ENCODE measurements around the gene DYTN.

DYTN gene

DNA sequence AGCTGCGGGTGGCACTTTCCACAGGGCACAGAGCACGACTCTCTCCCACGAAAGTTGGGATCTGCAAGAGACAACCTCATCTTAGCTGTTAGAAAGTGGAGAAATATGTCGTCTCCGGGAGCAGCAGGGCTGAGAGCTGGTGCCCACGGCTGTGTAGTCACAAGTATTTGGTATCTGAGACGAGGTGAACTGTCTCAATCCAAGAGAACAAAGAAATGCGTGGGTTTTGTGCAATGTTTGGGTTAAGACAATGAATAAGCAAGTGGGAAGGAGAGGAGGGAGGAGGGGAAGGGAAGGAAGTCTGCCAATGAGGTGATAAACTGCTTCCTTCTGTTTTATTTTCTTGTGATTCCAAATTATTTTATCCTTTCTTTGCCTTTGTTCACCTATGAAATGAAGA, 18.0 kb downstream of the DYTN start:
- DNase-seq (ENCODE audit: low read depth): peak; percentile 10

DNA sequence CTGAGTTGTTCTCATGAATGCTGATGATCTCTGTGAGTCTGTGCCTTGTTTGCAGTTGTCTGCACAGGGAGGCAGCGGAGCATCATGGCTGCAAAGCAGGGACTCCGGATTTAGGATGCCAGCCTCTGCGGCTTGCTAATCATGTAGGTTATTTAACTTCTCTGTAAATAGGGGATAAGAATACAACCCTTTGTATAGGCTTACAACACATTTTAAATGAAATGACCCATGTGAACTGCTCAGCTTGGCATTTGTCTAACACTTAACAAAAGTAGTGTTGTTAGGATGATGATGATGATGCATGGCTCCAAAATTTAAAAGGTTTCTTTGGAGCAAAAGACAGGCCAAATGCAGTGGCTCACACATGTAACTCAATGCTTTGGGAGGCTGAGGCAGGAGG, 19.4 kb downstream of the DYTN start:
- no peak for DNase-seq (ENCODE audit: low read depth)

DNA sequence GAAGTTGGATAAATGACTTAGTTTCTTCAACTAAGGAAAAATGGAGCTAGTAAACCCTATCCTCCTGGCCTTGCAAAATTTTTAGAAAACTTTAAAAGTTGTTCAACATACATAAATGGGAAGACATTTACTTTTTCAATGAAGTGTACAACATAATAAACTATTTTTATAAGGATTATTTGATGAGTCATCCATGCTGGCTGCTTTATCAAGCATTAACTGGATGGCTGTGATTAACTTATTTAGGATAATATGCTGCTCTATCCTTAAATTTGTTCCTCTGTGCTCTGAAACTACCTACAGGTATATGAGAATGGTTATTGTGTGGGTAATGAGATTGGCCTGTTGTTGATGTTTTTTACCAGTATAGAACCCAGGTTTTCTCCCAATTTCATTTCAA, 21.3 kb downstream of the DYTN start:
- no peak for DNase-seq (ENCODE audit: low read depth)

DNA sequence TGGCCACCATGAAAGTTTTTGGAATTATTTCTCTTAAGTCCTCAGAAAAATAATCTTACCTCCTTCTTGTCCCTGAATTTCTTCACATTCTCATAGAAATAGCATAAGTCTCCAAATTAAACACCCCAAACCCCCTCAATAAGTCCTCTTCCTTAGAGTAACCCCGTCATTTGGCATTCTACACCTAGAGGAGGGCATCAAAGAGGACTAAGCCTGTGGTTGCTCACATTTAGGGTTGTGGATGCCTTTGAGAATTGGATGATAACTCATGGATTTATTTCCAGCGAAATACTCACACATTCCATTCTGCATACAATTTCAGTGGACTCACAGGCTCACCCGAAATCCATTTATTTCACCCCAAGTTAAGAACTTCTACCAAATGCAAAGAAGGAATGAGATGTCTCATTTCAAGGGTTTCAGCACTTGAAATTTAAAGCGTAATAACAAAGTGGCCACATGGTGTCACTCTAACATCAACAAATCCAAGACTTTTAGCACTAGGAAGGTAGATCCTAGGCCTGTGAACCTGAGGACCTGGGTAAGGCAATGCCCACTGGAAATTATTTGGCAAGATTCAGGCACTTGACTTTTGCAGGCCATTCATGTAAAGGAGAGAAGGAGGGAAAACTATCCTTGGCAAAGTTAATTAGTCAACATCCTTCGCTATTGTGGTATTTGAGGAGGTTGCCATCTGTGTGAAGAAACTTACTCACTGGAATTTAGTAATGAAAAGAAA, 24.6 kb downstream of the DYTN start:
- peak; percentile 64 for DNase-seq (ENCODE audit: low read depth)

DNA sequence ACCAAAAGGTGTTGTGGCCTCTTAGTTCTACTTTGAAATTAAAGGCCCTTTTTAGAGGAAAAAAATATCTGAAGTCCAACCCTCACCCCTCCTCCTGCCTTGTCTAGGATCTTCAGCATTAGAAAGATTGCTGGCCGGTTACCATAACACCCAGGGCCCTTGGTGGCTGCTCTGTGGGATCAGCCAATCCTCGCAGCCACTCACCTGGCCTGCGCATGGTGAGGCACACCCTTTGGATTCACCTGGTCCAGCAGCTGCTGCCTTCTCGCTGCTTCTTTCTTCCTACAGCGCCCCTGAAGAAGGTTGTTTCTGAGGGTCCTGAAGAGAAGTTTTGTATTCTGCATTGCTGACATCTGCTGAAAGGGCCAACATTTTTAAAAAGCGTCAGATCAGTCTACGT, 25.2 kb downstream of the DYTN start:
- no peak for DNase-seq (ENCODE audit: low read depth)

DNA sequence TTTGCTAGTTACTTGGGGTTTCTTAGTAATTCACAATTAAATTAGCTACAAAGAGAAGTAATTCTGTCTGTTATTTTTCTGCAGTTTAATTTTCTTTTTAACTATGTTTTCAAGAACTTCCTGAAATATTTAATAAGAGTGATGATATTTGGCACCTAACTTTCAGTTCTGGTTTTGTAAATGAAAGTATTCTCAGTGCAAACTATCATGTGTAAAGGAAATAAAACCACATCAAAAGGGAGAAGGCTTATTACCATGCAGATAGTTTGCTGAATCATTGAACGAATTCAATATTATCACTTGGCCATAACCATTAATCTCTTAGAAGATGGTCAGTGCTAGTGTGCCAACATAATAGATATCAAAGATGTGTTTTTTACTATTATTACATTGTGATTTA, 29.2 kb downstream of the DYTN start:
- no peak for DNase-seq (ENCODE audit: low read depth)

DNA sequence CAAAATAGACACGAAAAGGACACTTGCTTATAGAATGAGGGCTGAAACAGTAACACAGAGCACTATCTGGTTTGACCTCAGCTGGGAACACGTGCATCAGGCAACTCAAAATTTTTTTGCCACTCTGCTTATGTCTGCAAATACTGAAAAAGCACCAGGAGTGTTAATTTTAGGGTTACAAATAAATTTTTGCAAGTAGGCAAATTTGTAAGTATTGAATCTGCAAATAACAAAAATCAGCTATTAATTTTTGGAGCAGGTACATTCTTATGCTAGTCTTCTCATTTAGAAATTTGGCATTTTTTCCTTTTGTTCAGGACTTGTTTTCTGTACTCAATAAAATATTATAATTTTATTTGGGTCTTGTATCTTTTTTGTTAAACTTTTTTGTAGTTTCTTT, 29.7 kb downstream of the DYTN start:
- no peak for DNase-seq (ENCODE audit: low read depth)

DNA sequence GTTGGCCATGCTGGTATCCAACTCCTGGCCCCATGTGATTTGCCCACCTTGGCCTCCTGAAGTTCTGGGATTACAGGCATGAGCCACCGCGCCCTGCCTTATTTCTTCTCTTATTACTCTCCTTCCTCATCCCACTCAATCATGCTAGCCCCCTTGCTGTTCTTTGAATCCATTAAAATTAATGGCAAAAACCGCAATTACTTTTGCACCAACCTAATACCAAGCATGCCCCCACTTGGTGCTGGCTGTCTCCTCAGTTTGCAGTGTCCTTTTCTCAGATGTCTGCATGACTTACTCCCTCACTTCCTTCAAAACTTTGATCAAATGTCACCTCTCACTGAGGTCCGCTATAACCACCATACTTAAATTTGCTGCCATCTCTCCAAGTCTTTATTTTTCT, 34.6 kb downstream of the DYTN start:
- no peak for DNase-seq (ENCODE audit: low read depth)

DNA sequence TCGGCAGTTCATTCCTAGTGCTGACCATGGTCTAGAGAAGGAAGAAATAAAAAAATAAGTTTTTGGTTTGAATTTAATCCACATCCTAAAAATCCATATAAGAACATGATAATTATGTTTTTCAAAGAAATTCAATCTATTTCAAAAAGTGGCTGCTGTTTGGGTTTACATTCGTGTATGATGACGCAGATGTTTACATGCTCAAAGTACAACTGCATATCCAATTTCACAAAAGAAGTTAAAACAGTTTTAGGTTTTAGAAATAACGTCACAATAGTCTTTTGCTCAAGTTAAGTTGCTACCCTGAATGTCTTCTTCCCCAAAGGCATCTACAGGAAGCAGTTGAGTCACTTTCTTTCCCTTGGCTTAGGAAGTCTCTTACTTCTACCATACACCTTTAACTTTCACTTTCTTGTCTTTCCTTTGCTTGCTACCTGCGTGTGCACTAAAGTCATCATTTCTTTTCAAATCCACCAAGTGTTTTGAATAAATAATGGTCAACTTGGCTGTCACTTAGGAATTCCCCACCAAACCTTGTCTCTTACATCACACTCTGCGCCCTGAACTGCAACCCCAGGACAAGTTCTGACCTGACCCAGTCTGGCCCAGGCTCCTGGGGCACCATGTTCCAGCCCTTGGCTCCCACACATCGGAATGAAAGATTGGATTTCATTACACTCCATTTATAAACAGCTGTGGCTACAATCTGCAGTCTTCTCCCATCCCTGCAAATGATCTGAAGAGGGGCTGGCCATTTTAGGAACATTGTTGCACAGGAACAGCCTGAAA, 47.5 kb downstream of the DYTN start:
- DNase-seq (ENCODE audit: low read depth): no peak

DNA sequence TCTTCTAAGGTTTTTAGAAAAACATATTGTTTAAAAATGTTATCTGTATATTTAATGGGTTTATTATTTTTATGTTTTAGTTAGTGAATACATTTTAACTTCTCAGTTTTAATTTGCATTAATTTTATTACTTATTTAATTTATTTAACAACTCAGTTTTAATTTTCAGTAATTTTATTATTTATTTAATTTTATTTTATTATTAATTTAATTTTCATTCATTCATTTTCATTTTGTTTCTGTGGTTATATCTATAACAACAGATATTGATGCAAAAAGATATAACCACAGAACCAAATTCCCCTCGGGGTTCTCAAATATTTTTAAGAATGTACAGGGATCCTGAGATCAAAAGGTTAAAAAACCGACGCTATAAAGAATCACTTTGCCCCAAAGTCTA, 52.9 kb downstream of the DYTN start:
- DNase-seq (ENCODE audit: low read depth): no peak

DNA sequence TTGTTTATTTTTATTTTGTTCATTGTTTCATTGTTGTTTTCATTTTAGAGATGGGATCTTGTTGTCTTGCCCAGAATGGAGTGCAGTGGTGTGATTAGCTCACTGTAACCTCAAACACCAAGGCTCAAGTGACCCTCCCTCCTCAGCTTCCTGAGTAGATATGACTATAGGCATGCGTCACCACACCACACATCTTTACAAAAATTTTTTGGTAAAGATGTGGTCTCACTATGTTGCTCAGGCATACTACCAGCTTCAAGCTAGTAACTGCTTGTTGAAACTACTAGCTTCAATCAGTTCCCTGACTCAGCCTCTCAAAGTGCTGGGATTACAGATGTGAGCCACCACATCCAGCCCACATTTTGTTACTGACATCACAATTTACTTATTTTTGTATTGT, 61.1 kb downstream of the DYTN start:
- no peak for DNase-seq (ENCODE audit: low read depth)

DNA sequence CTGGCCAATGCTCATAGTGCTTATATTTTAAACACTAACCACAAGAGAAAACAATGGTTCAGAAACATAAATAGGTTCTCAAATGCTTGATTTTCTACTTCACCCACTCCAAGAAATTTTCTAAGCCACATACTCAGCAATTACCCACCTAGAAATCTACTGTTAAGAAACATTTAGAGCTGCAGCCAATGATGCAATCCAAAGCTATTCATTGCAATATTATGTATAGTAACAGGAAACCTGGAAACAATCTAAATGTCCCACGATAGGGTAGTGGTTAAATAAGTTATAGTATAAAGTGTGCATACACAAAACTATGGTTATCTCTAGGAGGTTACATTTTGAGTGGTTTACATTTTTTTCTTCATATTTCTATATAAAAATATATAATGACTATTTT, 70.2 kb downstream of the DYTN start:
- no peak for DNase-seq (ENCODE audit: low read depth)

DNA sequence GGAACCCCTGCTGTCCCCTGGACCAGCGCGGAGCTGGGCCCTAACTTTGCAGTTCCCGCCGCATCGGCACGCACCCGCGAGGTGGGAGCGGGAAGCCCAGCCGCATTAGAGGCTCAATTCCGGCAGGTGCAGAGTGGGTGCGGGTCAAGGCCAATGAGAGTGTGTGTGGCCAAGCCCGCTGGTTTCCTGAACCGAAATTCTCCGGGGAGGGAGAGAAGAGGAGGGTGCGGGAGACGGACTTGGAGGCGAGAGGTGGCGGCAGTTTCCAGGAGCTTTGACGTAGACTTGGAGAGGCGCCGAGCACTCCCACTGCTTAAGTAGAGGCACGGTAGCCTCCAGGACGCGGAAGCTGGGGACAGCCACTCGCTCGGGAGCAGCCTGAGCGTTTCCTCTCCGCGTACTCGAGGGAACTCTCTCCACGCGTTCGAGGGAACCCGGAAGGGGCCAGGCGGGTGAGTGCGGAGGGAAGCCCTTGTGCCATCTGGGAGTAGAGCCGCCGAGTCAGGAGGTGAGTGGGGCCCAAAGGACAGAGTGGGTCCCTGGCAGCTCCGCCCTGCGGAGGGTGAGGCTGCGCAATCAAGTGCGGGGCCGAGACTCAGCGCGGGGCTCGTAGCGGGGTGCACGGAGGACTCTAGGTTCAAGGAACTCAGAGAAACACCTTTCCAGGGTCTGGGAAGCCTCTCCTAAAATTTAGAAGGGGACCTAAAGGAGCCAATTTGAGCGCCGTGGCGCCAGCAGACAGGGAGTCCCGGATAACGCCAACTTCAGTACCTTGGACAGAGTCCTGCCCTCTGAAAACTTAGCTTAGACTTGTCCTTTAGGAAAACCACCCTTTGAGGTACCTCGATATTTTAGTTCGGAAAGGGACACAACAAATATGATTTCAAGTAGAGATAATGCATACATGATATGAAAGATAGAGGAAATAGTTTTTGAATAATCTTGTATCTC, 75.8 kb downstream of the DYTN start, which contains the start of gene FAM237A:
FAM237A (plus strand) TSS at position 413 of the 951 bp plus-strand sequence. CDS start 1,750 bp downstream, outside the sequence.
- peak; percentile 56 for DNase-seq (ENCODE audit: low read depth)

DNA sequence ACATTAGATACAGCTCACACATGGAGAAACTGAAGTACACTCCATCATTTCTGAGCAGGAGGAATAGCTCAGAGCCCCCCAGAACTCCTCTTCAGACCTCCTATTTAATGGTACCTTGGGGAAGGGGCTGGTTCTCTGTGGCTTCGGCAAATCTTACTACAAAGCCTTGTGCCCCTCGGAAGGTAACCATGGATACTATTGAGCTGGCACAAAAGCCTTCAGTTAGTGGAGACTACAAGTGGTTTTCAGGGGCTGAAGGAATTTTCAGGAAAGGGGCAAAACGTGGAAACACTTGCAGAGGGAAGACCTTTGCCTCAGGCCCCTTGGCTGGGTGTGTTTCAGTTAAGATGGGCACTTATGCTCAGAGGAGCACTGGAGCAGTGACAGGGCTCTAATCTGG, 77.0 kb downstream of the DYTN start:
- no peak for DNase-seq (ENCODE audit: low read depth)

DNA sequence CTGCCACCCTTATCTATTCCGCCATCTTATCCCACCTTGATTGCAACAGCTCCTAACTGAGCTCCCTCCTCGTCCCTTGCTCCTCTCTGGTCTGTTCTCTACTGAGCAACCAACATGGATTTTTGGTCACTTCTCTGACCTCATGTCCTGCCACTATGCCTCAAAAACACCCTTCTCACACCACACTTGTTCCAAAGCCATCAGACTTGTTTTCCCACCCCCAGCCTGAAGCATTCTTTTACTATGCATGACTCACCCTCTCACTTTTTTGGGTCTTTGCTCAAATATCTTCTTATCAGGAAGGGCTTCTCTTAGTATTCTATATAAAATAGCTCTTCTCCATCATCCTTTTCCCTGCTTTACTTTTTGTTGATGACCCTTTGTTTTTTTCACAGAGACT, 78.6 kb downstream of the DYTN start:
- DNase-seq (ENCODE audit: low read depth): no peak

DNA sequence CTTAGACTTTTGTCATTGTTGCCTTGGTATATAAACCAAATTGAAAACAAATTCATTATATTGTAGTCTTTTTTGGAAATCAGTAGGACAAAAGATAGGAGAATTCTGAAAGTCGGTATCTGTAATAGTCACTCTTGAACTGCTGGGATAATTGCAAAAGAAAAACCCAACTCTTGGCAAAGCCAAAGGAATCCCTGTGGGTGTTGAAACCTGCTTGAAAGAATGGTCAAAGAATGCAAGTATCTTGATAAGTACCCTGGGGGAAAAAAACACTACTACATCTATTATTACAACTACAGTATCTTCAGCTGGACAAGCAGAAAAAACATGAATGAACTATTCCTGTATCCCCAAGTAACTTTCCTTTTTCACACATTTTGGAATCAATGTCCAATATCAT, 83.2 kb downstream of the DYTN start:
- peak; percentile 52 for DNase-seq (ENCODE audit: low read depth)

DNA sequence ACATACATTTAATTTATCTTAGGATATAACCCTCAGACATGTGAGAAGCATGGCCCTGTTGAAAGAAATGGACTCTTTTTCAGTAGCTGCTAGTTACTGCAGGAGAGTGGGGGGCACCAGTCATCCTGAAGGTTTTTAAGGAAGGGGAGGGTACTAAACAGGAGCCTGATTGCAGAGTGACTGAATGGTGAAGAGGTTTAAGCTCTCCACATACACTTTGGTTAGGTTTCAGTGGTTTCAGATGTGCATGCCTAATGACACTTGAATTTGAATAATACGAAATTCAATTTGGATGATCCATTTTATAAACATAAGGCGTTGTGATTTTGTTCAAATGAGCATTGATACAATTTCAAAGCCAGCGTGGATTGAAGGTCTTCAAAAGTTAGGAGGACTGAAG, 86.9 kb downstream of the DYTN start:
- DNase-seq (ENCODE audit: low read depth): no peak

DNA sequence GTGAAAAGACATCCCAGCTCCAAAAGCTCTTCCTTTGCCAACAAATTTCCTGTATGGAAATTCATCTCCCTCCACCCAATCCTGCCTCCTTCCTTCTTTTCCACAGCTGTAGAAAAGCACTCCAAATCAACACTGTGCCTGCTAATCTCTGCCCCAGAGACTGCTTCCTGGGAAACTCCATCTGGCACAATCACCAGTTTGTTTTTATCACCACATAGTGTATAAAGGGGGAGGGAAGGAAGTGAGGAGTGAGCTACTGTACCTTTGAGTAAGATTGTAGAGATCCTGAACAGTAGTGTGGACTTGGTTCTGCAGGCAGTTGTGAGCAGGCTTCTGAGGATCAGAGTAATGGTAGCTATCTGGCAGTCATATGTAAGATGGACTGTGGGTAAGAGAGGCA, 90.6 kb downstream of the DYTN start:
- DNase-seq (ENCODE audit: low read depth): no peak

DNA sequence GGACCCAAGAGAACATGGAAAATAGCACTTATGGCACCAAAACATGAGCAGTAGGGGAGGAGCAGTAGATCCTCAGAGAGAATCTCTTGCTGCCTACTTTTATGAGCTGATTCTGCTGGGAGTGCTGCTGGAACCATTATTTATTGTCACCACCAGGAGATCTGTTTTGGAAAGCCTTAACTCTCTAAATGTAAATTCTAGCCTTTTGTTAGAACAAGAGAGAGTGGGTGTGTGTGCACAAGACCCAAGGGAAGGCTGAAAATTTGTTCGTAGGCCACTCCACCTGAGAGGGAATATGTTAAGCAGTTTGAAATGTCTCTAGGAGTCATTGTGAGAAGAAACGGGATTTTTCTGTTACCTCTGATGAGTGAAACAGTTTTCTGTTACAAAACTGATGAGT, 92.1 kb downstream of the DYTN start:
- no peak for DNase-seq (ENCODE audit: low read depth)

DNA sequence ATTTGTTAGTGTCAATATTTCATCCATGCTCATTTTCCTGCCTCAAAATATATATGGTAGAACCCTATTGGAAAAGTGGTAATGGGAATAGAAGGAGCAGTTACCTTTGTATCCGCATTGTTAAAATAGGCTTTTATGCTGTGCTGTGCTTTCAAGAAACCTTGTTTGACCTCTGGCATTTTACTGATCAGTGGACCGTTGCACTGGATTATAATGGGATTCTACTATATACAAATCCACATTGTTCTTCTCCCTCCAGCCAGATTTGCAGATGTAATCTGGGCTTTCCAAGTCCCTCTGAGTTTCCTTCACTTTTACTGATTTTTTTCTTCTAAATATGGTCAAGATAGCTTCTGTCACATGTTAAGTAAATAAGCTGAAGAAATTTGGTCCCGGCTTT, 99.2 kb downstream of the DYTN start:
- no peak for DNase-seq (ENCODE audit: low read depth)

DNA sequence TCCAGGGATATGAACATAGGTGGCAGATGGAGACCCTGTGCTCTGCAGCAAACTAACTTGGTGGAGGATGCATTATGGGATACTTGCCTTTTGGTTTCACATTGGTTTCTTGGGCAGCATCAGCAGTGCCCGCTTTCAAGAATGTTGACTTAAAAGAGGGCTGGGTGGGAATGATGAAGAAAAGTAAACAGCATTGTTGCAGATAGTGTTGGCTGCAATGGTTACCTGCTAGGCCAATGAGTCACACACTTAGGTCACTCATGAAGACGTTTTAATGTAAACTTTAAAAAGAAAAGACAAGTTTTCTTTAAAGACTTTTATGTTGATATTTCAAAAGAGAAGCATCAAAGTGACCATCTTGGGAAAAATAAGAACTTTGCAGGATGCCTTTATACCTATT, 102.0 kb downstream of the DYTN start:
- no peak for DNase-seq (ENCODE audit: low read depth)

DNA sequence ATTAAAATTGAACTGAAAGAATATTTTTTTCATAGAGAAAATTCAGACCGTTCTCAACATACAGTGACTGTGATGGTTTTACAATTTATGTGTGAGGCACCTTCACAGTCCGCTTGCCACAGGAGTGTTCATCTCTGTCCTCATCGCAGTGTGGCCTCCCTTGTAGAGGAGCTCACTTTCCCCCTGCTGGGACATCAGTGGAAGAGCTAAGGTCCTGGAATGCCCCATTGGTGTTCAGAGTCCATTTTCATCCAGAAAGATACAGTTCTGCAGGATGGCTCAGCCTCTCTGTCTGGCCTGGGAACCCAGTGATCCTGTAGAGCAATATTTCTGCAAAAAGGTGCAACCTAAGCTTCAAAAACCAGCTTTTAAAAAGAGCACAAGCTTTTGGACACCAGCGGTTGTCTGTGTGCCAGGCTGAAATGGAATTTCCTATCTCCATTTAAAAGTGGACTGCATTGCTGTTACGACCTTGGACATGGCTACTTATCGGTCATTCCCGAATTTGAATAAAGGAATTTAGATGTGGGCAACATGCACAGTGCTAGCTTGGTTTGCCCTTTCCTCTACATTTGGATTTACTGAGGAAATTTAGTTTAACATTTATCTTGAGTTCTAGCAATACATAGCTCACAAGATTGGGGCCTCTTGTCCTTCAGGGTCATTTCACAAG, 102.6 kb downstream of the DYTN start:
- DNase-seq (ENCODE audit: low read depth): no peak
